ENCODE data around the gene ARHGAP10.

The ARHGAP10 gene, protein sequence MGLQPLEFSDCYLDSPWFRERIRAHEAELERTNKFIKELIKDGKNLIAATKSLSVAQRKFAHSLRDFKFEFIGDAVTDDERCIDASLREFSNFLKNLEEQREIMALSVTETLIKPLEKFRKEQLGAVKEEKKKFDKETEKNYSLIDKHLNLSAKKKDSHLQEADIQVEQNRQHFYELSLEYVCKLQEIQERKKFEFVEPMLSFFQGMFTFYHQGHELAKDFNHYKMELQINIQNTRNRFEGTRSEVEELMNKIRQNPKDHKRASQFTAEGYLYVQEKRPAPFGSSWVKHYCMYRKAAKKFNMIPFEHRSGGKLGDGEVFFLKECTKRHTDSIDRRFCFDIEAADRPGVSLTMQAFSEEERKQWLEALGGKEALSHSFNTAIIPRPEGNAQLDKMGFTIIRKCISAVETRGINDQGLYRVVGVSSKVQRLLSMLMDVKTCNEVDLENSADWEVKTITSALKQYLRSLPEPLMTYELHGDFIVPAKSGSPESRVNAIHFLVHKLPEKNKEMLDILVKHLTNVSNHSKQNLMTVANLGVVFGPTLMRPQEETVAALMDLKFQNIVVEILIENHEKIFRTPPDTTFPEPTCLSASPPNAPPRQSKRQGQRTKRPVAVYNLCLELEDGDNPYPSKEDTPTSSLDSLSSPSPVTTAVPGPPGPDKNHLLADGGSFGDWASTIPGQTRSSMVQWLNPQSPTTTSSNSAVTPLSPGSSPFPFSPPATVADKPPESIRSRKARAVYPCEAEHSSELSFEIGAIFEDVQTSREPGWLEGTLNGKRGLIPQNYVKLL

DNA sequence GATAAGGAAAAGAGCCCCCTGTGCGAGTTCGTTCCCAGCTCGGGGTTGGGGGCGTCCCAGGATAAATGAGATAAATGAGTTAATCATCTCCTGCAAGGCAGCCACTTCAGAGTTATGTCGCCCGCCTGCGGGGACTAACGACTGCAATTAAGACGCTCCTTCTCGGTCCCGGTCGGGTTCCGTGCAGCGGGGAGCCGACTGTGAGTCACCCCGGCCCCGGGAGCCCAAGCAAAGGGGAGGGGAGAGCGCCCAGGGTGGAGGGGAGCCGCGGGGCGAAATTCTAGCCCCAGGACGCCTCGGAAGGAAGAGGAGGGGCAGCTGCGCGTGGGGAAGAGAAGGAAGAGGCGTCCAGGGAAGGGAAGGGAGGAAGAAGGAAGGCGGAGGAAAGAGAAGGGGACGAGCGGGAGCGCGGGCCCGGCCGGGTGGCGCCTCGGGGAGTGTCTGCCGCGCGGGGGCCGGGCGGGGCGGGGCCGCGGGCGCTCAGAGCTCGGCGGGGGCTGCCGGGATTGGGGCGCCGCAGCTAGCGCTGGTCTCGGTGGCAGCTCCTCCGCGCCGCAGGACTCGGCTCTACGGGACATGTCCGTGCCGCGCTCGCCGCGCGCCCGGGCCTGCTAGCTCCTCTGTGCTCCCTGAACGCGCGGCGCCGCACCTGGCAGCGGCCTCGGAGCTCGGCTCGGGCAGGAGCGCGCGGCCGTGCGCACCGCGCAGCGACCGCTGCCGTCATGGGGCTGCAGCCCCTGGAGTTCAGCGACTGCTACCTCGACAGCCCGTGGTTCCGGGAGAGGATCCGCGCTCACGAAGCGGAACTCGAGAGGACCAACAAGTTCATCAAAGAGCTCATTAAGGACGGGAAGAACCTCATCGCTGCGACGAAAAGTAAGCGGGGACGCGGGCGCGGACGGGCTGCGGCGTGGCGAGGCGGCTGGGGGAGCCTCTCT lies at the start of gene ARHGAP10:
Gene ARHGAP10 (plus strand): TSS at position 509 of the 938 bp plus-strand sequence. CDS start 214 bp downstream, at position 723.
- DNase-seq (ENCODE audit: low read depth) = peak; percentile 59

DNA sequence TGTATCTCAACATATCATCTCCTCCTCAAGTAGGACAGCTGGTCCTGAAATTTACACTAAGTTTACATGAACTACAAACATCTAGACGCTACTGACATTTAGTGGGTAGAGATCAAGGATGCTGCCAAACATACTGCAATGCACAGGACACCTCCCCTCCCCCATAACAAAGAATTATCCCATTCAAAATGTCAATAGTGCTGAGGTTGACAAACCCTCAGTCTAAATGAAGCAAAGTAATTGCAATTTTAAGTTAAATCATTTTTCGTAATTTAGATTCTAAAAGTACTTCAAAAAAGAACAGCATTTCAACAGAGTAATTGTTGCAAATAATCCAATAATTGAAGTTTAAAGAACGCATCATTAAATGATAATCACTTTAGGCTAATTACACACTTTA lies 49.1 kb upstream of the ARHGAP10 start:
- no peak for DNase-seq (ENCODE audit: low read depth)

DNA sequence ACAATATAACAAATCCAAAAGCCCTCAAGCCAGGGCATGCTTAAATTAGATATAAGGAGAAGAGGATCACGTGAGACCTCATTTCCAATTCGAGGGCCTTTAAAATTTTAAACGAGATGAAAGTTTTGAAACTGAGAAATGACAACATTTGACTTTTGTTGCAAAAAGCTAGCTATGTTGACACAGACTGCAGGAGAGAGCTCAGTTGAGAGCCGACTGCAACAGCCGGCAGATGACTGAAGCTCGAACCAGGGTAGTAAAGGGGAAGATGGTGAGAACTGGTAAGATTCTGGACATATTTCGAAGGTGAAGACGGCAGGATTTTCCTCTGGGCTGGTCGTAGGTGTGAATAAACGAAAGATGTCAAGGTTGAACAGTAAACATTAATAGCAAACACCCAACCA lies 48.7 kb upstream of the ARHGAP10 start:
- DNase-seq (ENCODE audit: low read depth) = no peak

DNA sequence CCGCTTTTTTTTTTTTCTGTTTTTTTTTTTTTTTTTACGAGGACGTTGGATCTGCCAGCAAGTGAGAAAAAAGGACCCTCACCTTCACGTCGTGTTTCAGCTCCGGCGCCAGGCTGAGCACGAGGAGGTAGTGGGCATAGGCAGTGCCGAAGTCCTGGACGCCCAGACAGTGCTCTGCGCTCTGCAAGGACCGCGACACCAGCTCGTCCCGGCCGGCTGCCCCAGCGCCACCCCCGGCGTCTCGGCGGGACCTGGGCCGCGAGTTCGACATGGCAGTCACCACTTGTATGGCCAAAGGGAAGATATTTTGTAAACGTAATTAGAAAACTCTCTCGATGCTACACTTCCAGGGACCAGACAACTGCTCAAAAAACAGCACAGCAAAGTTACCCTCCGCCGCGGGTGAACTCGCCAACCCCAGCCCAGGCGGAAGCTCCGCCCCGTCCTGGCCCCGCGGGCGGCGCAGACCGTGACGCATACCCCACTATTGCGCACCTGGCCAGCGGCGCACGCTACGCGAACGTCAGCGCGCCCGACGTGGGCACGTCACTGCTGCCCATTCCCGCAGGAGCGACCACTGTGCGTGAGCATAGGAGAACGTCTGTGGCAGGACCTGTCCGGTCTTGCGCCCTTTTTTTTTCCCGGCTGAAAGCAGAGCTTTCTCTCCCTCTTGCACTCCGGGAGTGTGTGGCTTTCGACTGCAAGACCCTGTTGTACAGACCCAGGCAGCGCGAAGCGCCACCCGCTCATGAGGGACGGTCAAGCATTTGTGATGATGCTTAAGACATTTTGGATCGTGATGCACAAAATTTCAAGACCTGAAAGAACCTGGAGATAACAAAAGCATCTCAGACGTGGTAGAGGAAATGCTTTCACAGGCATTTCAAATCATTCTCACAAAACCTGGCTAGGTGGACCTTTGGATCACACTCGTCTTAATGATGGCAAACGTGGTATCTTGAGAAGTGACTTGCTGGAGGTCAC lies 47.9 kb upstream of the ARHGAP10 start, which contains the start of gene PRMT9:
Gene PRMT9 (minus strand): TSS at position 447 of the 984 bp plus-strand sequence. CDS start 176 bp downstream, at position 271.
- peak; percentile 80 for DNase-seq (ENCODE audit: low read depth)

DNA sequence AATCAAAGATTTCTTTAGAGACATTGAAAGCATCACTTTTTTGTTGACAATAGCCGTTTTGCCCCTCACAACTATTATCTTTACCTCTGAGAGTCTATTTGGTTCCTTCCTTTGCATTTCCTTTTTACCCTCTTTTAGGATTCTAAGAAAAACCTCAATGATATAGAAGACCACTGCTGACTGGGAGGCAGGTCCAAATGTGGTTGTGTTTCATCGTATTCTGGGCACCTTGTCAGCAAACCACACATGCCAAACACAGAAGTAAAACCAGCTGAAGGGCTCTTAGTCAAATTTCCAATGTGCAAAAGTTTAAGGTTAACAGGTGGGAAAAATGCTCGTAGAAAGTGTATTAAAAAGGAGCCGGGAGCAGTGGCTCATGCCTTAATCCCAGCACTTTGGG lies 42.8 kb upstream of the ARHGAP10 start:
- DNase-seq (ENCODE audit: low read depth) = no peak

DNA sequence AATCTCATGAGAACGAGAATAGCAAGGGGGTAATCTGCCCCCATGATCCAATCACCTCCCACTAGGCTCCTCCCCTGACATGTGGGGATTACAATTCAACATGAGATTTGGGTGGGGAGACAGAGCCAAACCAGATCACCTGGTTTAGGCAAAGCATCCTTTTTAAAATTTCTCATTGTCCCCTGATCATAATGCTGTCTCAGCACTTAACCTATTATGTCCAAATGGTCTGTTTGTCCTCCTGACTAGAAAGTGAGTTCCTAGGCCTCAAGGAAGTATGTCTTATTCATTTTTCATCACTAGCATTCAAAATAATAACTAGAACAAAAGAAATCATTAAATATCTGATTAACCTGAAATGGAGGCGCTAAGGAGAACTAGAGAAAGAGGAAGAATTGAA lies 40.1 kb upstream of the ARHGAP10 start:
- no peak for DNase-seq (ENCODE audit: low read depth)

DNA sequence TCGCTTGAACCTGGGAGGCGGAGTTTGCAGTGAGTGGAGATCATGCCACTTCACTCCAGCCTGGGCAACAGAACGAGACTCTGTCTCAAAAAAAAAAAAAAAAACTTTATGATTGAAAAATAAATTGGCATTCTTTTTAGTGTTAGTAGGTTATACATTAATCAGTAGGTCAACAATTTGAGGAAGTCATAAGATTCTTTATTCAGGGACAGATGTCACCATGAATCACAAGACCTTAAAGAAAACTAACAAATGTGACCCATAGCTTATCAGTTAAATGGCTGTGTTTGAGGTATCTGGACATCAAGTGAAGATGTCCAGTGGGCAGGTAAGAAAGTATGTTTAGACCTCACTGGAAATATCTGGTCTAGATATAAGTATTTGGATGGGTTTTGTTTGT lies 38.7 kb upstream of the ARHGAP10 start:
- DNase-seq (ENCODE audit: low read depth) = no peak

DNA sequence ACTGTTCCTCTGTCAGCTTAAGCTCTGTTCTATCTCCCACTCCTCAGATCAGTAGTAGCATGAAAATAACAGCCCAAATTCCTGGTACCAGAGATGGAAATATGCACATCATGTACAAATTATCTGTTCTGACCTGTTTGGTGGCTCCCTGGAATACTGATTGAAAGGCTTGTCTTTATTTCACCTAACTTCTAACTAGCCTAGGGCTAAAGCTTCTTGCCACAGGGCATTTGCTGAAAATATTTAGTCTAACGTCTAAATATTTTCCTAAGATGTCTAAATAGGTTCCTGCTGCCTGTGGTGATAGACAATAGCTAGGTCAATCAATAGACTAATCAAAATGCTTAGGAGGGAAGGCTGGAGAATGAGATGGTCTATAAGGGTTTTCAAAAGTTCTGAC lies 35.0 kb upstream of the ARHGAP10 start:
- no peak for DNase-seq (ENCODE audit: low read depth)

DNA sequence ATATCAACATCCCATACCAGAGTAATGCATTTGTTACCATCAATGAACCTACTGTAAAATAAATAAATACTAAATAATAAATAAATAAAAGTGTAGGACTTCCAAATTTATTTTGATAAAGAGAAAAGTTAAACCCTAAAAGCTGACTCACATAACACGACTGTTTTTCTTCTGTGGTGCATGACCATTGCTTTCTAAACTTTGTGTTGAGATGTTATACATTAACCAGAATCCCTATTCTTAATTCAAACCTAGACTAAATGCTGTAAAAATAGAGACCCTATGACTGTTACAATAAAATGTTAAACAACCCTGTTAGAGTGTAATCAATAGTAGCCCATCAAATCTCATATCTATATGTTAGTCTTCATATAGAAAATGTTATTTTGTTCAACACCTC lies 27.0 kb upstream of the ARHGAP10 start:
- DNase-seq (ENCODE audit: low read depth) = no peak

DNA sequence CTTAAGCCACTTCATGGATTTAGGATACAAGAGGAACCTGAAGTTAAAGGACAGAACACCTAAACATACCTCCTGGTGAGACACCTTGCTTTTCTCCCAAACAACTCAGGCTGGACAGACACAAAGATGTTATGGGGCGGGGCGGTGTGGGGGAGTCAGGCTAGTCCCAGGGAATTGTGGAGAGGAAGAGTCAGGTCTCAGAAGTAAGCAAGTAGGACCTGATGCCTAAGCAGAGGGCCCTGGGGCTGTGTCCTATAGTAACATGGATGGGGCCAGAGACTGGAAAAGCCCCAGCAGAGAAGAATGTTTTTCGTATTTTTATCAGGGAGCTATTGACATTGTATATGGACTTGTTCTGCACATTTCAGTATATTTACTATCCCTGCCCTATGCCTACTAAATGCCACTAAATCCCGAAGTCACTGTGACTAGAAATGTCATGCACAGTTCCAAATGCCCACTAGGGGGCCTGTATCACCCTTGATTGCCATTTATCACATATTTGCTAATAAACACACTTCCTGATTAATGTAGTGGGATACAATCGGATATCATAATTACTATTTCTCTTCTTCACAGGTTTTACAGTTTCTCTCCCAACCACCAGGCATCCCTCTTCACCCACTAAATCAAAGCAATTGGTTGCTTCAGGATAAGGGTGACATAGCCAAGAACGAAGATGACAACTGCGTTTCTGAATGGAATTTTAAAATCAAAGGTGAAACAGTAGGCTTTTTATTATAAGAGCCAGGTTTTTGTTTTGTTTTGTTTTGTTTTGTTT lies 23.8 kb upstream of the ARHGAP10 start:
- no peak for DNase-seq (ENCODE audit: low read depth)

DNA sequence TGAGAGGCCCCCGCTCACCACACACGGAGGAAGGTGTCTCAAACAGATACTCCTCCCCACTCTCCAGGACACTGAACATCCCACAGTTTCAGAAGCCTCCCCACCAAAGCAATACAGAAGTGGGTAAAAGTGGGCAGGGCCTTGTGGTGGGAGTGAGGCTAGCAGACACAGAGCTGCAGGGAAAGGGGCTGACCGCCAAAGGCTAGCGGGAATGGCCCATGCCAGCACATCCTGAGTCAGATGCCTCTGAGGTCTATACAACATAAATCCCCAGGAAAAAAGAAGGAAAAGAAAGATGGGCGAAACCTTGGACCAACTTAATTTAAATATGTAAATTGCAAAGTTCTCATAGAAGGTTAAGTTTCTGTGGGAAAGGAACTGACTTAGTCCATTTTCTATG lies 21.9 kb upstream of the ARHGAP10 start:
- DNase-seq (ENCODE audit: low read depth) = no peak

DNA sequence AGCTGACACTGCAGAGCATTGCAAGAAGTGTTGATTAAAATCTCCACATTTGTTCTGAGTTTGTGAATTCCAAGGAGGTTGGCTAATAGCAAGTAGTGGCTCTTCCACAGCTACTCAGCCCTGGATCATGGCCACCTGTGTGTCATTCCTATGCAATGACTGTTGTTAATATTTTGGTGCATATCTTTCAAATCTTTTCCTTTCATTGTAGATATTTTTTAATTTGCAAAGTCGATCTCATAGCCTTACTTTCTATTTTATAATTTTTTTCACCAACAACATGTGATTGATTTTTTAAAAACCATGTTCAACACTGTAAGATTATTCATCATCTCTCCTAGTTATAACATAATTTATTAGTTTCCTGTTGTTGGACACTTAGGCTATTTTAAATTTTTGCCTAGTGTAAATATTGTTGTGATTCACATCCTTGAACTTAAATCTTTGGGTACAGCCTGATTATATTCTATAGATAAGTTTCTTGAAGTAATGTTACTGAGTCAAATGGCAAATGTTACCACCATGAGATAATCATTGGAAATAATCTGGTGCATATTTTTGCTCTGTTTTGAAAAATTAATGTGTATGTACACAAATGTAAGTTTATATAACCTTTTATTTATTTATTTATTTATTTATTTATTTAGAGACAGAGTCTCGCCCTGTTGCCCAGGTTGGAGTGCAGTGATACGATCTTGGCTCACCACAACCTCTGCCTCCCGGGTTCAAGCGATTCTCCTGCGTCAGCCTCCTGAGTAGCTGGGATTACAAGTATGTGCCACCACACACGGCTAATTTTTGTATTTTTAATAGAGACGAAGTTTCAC lies 17.1 kb upstream of the ARHGAP10 start:
- no peak for DNase-seq (ENCODE audit: low read depth)

DNA sequence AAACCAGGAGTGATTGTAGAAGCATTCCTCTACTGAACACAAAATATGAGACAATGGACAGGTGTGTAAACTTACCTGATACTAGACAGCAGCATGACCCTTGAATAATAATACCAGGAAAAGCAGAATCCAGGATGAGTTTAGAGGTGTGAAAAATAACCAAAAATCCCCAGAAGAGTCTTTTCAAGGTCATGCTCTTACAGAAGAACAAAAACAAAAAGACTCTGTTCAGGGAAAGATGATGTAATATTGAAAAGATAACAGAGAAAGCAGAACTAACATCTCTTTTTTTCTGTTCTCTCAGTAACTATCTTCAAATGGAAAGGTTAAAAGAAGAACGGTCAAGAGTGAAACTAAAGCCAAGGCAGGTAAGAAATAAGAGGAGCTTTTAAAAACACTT lies 14.0 kb upstream of the ARHGAP10 start:
- DNase-seq (ENCODE audit: low read depth) = no peak

DNA sequence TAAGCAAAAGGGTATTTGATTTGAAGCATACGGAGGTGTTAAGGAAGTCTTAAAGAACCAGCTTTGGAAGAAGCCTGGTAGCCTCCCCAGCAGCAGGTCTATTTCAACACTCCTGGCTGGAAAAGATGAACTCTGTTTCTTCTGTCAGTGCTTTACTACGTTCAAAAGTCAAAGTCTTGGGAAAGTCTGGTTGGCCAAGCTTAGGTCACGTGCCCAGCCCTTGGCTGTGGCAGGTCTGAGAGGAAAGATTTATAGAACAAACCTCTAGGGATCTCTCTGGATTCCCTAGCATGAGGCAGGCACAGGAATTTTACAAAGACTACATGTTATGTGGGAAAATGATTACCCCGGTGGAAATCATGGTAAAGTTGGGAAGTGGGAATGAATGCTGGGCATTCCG lies 8.6 kb upstream of the ARHGAP10 start:
- DNase-seq (ENCODE audit: low read depth) = no peak

DNA sequence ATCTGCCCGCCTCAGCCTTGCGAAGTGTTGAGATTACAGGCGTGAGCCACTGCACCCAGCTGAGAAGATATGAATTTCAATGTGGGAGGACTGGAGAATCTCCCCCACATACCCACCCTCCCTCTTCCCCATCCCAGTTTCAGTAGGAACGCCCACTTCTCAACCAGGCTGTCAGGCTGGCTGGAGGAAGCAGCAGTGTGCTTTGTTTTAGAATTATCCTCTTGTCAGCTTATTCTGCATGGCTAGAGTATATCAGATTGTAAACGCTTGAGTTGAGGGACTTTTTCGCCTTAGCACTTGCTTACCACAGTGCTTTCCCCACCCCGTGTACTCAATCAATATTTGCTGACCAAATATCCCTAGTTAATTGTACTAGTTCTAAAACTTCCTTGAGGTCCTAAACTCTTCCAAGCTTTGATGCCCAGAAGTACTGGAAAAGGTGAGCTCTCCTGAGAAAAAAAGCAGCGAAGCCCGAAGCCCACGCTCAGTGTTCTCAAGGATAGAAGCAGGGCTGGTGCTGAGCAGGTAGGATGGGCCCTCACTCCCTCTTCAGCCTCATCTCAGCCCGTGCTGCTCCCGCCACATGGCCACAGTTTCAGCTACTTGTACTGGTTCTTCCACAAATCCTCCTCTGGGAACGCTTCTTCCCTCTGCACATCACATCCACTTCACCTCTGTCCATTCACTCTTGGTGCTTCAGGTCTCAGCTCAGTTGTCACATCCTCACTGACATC lies 7.3 kb upstream of the ARHGAP10 start:
- no peak for DNase-seq (ENCODE audit: low read depth)

DNA sequence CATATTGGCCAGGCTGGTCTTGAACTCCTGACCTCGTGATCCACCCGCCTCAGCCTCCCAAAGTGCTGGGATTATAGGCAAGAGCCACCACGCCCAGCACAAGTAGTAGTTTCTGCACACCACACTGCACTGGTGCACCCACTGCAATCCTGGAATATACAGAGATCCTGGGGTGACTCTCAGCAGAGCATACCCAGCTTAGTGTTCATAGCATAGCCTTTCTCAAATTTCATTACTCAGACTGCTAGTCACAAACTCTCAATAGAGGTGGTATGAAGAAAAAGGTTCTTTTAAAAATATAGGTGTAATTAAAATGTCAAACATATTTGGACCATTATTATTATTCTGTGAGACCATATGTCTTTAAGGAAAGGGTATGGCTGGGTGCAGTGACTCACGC lies 6.2 kb upstream of the ARHGAP10 start:
- DNase-seq (ENCODE audit: low read depth) = no peak

DNA sequence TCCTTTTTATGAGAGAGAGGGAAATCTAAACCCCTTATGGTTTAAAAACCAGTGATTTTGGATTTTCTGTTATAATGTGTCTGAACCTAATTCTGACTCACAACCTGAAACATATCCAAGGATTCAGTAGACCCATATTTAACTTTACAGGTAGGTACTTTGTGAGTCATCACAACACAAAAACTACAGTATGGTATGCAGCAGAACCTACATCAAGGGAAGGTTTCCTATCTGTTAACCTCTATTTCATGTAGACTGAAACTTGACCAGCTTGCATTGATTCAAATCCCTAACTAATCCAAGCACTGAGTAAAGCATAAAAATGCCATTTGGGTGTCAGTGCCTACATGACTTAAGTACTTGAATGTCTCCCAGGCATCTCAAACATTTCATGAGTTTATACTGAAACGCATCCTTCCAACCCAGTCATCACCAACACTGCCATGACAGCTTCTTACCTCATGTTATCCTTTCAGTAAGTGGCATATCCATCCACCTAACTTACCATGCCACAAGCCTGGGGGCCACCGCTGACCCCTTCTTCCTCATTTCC lies 4.3 kb upstream of the ARHGAP10 start:
- DNase-seq (ENCODE audit: low read depth) = no peak

DNA sequence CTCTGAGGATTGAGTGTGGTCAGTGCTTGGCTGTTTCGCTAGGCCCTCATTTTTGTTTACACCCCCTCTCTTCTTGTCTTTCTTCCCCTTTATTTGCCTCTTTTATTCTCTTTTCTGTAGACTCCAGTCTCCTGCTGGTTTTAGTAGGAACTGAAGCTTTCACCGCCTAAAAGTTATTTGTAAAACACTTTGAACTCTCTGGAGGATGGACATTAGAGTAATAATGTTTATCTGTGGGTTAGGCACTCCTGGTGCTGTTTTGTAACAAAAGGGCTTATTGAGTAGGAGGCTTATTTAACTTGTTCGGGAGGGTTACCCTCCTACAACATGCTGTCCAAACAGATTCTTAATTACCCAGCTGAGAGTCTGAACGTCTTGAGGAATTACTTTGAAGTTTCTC lies 1.6 kb upstream of the ARHGAP10 start:
- DNase-seq (ENCODE audit: low read depth) = no peak

Data from stimulated activated CD8-positive, alpha-beta memory T cell treated with anti-CD3 and anti-CD28 coated beads, Interleukin-12 subunit alpha, Interleukin-12 subunit beta, amount 100 ng/mL, for 4 hours (primary cell).